Measurements from ENCODE around the gene L3MBTL4. TPM values are rescaled to one million over a fixed set of nuclear protein-coding genes. Genes with fewer than 3 reads are reported as not detected.

Gene L3MBTL4
- total RNA-seq, 1 donor from 2014 or later: 0.70 TPM

- intact Hi-C loops (cut with DNase I): no loop called here
- DNase-seq (ENCODE audit: low spot score): no peak
These were observed 453.4 kb downstream of the L3MBTL4 start for GRCh38 chr18:5961097-5961827.

- intact Hi-C loops (cut with DNase I): no loop called here
These were observed 455.9 kb downstream of the L3MBTL4 start for GRCh38 chr18:5958822-5959221.

GRCh38 chr18:5955861-5956260 lies 458.9 kb downstream of the L3MBTL4 start:
- DNase-seq (ENCODE audit: low spot score): no peak
- intact Hi-C loops (cut with DNase I): no loop called here

More at GRCh38 chr18:5958822-5959221, 455.9 kb downstream of the L3MBTL4 start:
- no peak for DNase-seq (ENCODE audit: low spot score)

DNA sequence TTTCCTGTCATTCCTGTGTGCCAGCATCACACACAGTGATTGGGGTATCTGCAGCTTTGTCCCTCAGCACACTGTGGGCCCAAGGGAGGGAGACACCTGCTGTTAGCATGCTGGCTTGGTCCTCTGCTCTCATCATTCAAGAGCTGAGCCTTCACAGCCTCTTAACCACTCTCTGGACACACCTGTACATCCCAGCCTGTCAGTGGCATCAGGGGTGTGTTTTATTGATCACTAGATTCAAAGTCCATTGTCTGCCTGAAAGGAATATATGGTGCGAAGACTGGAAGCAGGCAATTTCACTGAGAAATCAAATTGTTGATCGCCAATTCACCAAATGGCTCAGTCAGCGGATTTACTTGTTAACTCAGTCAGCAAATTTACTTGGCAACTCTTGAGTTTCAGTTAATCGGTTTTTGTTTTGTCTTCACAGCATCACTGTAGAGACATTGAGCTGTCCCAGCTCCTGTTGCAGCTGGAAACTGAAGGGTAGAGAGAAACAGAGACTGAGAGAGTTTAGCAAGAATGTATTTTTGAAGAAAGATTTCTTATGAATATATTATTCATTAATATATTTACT lies 463.1 kb downstream of the L3MBTL4 start:
- no peak for DNase-seq (ENCODE audit: low spot score)
- intact Hi-C loops (cut with DNase I): no loop called here

GRCh38 chr18:5948781-5949180 lies 465.9 kb downstream of the L3MBTL4 start:
- intact Hi-C loops (cut with DNase I): no loop called here
- DNase-seq (ENCODE audit: low spot score): no peak

DNA sequence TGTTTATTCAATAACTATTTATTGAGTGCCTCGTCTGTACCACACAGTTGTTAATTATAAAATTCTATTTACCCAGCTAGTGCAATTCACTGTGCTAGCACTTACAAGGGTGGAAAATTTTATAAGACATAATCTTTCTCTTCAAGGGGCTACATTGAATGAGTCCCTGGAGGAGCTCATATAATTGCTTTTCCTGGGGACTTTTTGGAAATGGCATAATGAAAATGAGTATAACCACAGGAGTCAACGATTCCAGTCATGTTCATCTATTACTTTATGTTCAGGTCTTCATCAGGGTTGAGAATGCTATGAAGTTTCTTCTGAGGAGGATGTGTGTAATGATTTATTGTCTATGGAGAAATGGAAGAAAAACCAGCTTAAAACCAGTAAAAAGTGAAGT lies 466.5 kb downstream of the L3MBTL4 start:
- no peak for DNase-seq (ENCODE audit: low spot score)
- intact Hi-C loops (cut with DNase I): no loop called here

GRCh38 chr18:5944448-5944847 lies 470.3 kb downstream of the L3MBTL4 start:
- intact Hi-C loops (cut with DNase I): no loop called here
- no peak for DNase-seq (ENCODE audit: low spot score)

GRCh38 chr18:5943514-5943913 lies 471.2 kb downstream of the L3MBTL4 start:
- no peak for DNase-seq (ENCODE audit: low spot score)
- intact Hi-C loops (cut with DNase I): no loop called here

GRCh38 chr18:5942591-5942990 lies 472.1 kb downstream of the L3MBTL4 start:
- intact Hi-C loops (cut with DNase I): no loop called here
- DNase-seq (ENCODE audit: low spot score): no peak

- intact Hi-C loops (cut with DNase I): no loop called here
- DNase-seq (ENCODE audit: low spot score): no peak
These were observed 472.8 kb downstream of the L3MBTL4 start for GRCh38 chr18:5941890-5942289.

DNA sequence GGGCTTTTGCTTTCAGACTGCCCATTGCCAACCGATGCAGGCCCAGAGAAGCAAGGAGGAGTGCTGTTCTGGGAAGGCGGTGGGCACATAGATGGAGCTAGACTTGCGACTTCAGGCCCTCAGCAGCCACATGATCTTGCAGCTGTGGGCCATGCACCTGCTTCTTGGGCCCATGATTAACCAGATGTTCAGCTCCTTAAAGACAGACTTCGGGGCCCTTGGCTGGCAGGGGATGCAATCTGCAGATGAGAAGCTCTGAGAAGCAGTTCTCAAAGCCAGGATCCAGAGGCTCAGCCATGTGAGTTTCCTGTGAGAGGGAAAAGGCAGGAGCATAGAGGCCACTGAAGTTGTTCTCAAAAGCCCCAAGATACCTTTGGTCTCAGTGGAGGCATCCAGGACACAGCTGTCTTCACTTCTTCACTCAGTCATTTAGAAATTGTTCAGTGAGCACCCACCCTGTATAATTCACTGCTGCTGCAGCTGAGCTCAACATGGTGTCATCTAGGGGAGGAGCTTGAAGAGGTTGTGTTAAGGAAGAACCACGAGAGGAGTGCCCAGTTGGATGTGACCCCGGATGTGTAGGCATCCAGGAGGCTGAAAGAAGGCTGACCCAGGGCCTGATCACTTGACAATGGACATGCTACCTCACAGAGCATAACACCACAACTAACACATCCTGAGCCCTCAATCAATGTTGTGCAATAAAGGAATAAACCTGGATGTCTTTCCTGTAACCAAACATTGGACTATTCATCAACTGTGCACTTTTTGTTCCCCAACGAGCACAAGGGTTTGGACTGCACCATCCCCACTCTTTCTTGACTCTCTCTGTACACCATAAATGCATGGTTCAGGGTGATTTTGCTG lies 474.7 kb downstream of the L3MBTL4 start:
- DNase-seq (ENCODE audit: low spot score): no peak

DNA sequence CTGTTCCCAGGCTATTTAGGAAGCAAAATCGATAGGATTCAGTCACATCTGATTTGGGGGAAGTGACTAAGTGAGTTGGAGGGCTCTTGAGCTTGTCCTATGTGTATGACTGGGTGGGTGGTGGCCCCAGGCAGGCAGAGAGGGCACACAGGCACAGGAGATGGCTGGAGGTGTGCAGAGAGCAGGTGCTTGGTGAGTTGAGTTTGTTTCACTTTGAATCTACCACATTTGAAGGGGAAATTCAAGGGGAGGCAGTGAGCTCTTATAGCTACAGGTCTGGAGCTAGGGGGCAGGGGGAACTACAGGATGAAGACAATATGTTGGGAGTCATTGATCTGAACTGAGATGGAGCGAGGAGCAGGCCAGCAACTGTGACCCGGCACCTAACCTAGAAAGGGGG lies 476.9 kb downstream of the L3MBTL4 start:
- intact Hi-C loops (cut with DNase I): no loop called here
- DNase-seq (ENCODE audit: low spot score): no peak

More for the DNA sequence above, 474.7 kb downstream of the L3MBTL4 start:
- intact Hi-C loops (cut with DNase I): no loop called here

- no peak for DNase-seq (ENCODE audit: low spot score)
- intact Hi-C loops (cut with DNase I): no loop called here
These were observed 477.6 kb downstream of the L3MBTL4 start for GRCh38 chr18:5937121-5937520.

DNA sequence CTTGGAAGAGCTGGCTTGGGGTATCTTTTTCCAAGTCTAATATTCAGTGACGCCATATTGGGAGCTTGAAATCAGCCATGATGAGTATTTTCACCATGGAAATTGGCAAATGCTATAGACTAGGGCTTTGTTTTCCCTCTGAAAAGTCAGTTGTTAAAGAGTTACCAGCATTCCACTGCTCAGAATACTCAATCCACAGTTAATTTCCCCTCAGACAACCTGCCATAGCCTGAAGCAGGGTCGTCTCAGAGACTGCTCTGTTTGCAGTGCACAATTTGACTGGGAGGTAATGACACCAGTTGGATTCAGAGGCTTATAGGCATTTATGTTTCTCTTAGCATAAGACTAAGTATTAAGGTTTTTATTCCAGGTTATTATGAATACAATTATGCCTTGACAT lies 483.9 kb downstream of the L3MBTL4 start:
- no peak for DNase-seq (ENCODE audit: low spot score)
- intact Hi-C loops (cut with DNase I): no loop called here

DNA sequence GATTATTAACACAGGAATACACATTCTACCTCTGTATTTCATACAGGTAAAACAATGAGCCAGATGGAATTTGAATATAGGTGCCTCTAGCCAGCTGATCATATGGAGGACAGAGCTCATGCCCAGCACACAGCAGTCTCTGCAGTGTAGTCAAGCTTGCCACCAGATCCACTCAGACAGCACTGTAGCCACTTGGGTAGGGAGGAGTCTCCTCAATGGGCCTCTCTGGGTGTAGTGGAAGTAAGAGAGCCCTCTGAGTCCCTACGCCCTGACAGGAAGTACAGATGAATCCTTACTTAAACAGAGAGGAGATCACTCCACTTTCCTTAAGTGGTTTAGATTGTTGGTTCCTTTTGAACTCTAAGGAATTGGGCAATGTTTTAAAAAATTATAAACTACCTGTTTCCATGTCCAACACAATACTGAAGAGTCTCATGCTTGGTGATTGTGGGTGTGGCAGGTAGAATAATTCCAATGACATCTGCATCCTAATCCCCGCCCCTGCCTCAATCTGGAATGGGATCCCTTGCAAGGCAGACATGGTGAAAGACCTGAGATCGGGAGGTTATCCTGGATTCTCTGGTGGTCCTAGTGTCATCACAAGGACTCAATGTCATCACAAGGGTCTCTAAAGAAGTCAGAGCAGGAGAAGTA lies 496.4 kb downstream of the L3MBTL4 start:
- no peak for DNase-seq (ENCODE audit: low spot score)
- intact Hi-C loops (cut with DNase I): no loop called here

DNA sequence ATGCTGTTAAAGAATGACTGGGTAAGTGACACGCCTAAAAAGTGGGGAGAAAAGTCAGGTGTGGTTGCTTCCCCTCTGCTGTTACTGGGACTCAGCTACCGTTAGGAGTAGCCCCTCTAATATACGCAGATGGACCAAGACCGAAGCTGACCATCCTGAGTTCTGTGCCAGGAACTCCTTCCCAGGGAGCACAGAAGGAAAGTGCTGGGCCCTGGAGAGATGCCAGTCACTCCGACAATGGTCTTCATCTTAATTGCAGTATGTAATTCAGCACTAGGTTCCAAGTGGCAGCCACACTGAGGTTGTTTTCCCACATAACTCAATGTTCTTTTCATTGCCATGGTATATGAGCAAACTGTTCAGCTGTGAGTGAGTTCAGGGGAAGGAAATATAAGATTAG lies 499.8 kb downstream of the L3MBTL4 start:
- intact Hi-C loops (cut with DNase I): no loop called here
- DNase-seq (ENCODE audit: low spot score): no peak

DNA sequence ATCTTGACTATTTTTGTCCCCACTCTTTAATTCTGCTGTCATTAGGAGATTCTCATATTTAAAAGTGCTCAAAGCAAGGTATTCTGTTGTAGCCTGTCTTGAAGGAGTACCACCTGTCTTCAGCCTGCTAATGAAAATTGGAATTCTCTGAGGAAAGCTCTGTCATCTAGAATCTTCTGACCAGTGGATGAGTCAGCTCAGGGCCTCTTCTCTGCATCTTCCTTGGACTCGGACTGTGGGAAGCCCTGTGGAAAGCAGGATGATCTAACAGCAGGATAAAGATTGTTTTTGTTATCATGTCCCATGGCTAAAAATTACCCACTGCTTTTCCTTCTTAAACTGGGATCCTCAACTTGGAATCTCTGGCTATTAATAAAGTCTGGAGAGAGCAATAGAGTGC lies 500.7 kb downstream of the L3MBTL4 start:
- intact Hi-C loops (cut with DNase I): no loop called here
- DNase-seq (ENCODE audit: low spot score): no peak

- intact Hi-C loops (cut with DNase I): no loop called here
- no peak for DNase-seq (ENCODE audit: low spot score)
These were observed 502.1 kb downstream of the L3MBTL4 start for GRCh38 chr18:5912566-5912965.

DNA sequence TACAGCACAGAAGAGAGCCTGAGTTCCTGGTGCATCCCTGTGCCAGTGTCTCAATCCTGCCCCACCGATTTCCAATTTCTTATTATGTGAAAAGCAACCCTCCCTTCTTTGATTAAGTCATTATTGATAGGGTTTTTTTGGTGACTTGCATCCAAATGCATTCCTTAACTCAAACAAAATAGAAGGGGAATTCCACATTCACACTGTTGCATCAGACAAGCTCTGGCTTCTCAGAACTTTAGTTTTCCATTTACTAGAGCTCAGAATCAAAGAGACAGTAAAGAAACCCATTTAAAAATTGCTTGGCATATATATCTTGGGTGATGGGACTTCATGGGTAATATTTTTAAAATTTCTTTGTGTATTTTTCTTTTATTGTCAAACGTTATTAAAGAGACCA lies 505.6 kb downstream of the L3MBTL4 start:
- intact Hi-C loops (cut with DNase I): no loop called here
- DNase-seq (ENCODE audit: low spot score): no peak
